IMR-90 (cell line): ENCODE results near the gene RNU2-63P. TPM values are rescaled to one million over a fixed set of nuclear protein-coding genes. Genes with fewer than 3 reads are reported as not detected.

Source experiments
- ATAC-seq: fragments of 200-7000 bp; cut with Tn5 transposase; 2 replicates; pipeline ENCODE4 v1.9.1; 2020; ENCODE audit warnings: low read depth, mild to moderate bottlenecking, moderate library complexity
- BruUV-seq: library from RNA; stranded (reverse); fragments of 400-500 nt; replicated peaks from 2 replicates; lab custom pipeline; 2021; lab: Mats Ljungman, UMichigan
- CTCF ChIA-PET: fragments of 300-600 bp; formaldehyde crosslinking; extraction: SDS; loops from one replicate; lab custom pipeline; 2021; ENCODE audit warnings: antibody characterized with exemption; lab: Yijun Ruan, JAX
- POLR2A ChIA-PET: fragments of 300-600 bp; sonication (Branson Sonifier 250); formaldehyde crosslinking; loops from one replicate; lab custom pipeline; 2022; ENCODE audit warnings: antibody characterized with exemption; ENCODE audit not compliant: unreplicated experiment; lab: Charles Lee
- DNase-seq: peaks from one replicate; pipeline ENCODE4 v3.0.0; 2013
- H2AFZ ChIP-seq: replicated peaks from 2 replicates; pipeline ENCODE3; 2013; ENCODE audit warnings: low read length, mild to moderate bottlenecking; ENCODE audit not compliant: poor library complexity
- H2AK5ac ChIP-seq: 2 replicates; pipeline ENCODE4 v1.6.1; 2013; ENCODE audit warnings: low read depth, low read length, inconsistent platforms
- H2AK9ac ChIP-seq: replicated peaks from 2 replicates; pipeline ENCODE3; 2013; ENCODE audit warnings: mild to moderate bottlenecking, low read depth, low read length, moderate library complexity; ENCODE audit not compliant: poor library complexity
- H2BK120ac ChIP-seq: 2 replicates; pipeline ENCODE4 v1.6.1; 2013; ENCODE audit warnings: low read depth, low read length, inconsistent platforms
- H2BK15ac ChIP-seq: 3 replicates; pipeline ENCODE4 v1.6.1; 2013; ENCODE audit warnings: low read depth, low read length, inconsistent platforms
- H2BK20ac ChIP-seq: 2 replicates; pipeline ENCODE4 v1.6.1; 2013; ENCODE audit warnings: low read depth, mild to moderate bottlenecking, inconsistent platforms, low read length, moderate library complexity
- H2BK5ac ChIP-seq: 2 replicates; pipeline ENCODE4 v1.6.1; 2013; ENCODE audit warnings: mild to moderate bottlenecking, low read depth, low read length, inconsistent platforms; ENCODE audit not compliant: poor library complexity, severe bottlenecking
- H3K14ac ChIP-seq: replicated peaks from 2 replicates; pipeline ENCODE4 v1.6.1; 2013; ENCODE audit warnings: low read depth, low read length, inconsistent platforms
- H3K18ac ChIP-seq: 2 replicates; pipeline ENCODE4 v1.6.1; 2013; ENCODE audit warnings: low read depth, low read length, control low read depth
- H3K23ac ChIP-seq: 2 replicates; pipeline ENCODE4 v1.6.1; 2013; ENCODE audit warnings: low read depth, low read length, inconsistent platforms
- H3K27ac ChIP-seq: 2 replicates; pipeline ENCODE4 v1.5.1; 2013; ENCODE audit warnings: mild to moderate bottlenecking, control low read depth, low read length; ENCODE audit not compliant: insufficient read depth
- H3K27me3 ChIP-seq: 2 replicates; pipeline ENCODE4 v1.6.1; 2013; ENCODE audit warnings: low read length; ENCODE audit not compliant: control insufficient read depth, insufficient read depth
- H3K36me3 ChIP-seq: 2 replicates; pipeline ENCODE4 v1.6.1; 2013; ENCODE audit warnings: low read length, mixed read lengths; ENCODE audit not compliant: control insufficient read depth, insufficient read depth
- H3K4ac ChIP-seq: 2 replicates; pipeline ENCODE4 v1.6.1; 2013; ENCODE audit warnings: low read depth, low read length, inconsistent platforms
- H3K4me1 ChIP-seq: 2 replicates; pipeline ENCODE4 v1.6.1; 2013; ENCODE audit warnings: low read length, mixed read lengths; ENCODE audit not compliant: control insufficient read depth, insufficient read depth
- H3K4me2 ChIP-seq: 2 replicates; pipeline ENCODE4 v1.6.1; 2013; ENCODE audit warnings: low read depth, mild to moderate bottlenecking, control low read depth, low read length, moderate library complexity
- H3K4me3 ChIP-seq: 2 replicates; pipeline ENCODE4 v1.5.1; 2013; ENCODE audit warnings: low read depth, mild to moderate bottlenecking, control low read depth, low read length, moderate library complexity; ENCODE audit not compliant: insufficient read depth
- H3K56ac ChIP-seq: 2 replicates; pipeline ENCODE4 v1.6.1; 2013; ENCODE audit warnings: low read length, inconsistent platforms; ENCODE audit not compliant: insufficient read depth; ENCODE audit errors: extremely low read depth
- H3K79me1 ChIP-seq, 2 experiments: 2 replicates each; pipeline ENCODE4 v1.6.1; 2013; ENCODE audit warnings: low read length in 2 of 2, inconsistent platforms in 1 of 2, low read depth in 1 of 2
- H3K9ac ChIP-seq: 2 replicates; pipeline ENCODE4 v1.6.1; 2013; ENCODE audit warnings: low read depth, low read length, control low read depth
- H3K9me1 ChIP-seq: 2 replicates; pipeline ENCODE4 v1.6.1; 2013; ENCODE audit warnings: low read length, inconsistent platforms; ENCODE audit not compliant: insufficient read depth
- H3K9me3 ChIP-seq: 2 replicates; pipeline ENCODE4 v1.6.1; 2013; ENCODE audit warnings: low read length; ENCODE audit not compliant: control insufficient read depth, insufficient read depth
- H4K20me1 ChIP-seq: 2 replicates; pipeline ENCODE4 v1.6.1; 2013; ENCODE audit warnings: low read length, inconsistent platforms; ENCODE audit not compliant: insufficient read depth
- H4K5ac ChIP-seq: 2 replicates; pipeline ENCODE4 v1.6.1; 2013; ENCODE audit warnings: mild to moderate bottlenecking, low read depth, low read length, control low read depth
- H4K8ac ChIP-seq, 2 experiments: 2 replicates each; pipeline ENCODE4 v1.6.1; 2013; ENCODE audit warnings: low read depth in 2 of 2, low read length in 2 of 2, control low read depth in 1 of 2, inconsistent platforms in 1 of 2
- H4K91ac ChIP-seq: 2 replicates; pipeline ENCODE4 v1.6.1; 2013; ENCODE audit warnings: low read depth, low read length, inconsistent platforms; ENCODE audit not compliant: insufficient read depth
- BHLHE40 ChIP-seq: fragments of 150-350 bp; IDR thresholded peaks from 2 replicates; pipeline ENCODE4 v1.6.1; 2016; ENCODE audit warnings: mild to moderate bottlenecking, low read depth, low read length
- MAZ ChIP-seq: IDR thresholded peaks from 2 replicates; pipeline ENCODE4 v1.6.1; 2012; ENCODE audit warnings: low read depth, mild to moderate bottlenecking, low read length, improper control_type of control experiment, moderate library complexity, borderline replicate concordance
- RFX5 ChIP-seq: IDR thresholded peaks from 2 replicates; pipeline ENCODE4 v1.8.0; 2012; ENCODE audit warnings: low read depth, mild to moderate bottlenecking, low read length, moderate library complexity
- SMC3 ChIP-seq: fragments of 150-350 bp; IDR thresholded peaks from 2 replicates; pipeline ENCODE4 v1.6.1; 2016; ENCODE audit warnings: low read depth, mild to moderate bottlenecking, antibody characterized with exemption, low read length, moderate library complexity
- WGBS, 2 experiments: methylation state at CpG; one replicate each; pipeline versions ENCODE4 v1.1.5 to v1.1.7; 2013; ENCODE audit warnings: missing lambda C conversion rate in 2 of 2; ENCODE audit not compliant: insufficient read length in 1 of 2; ENCODE audit errors: extremely low coverage in 2 of 2; 5-methylcytosine and 5-hydroxymethylcytosine counted together
- dilution Hi-C: fragments of 300-500 bp; cut with HindIII; formaldehyde crosslinking; loops from one replicate; pipeline ENCODE4 v1.14.3; 2018; ENCODE audit warnings: low sequenced_read_pairs; ENCODE audit not compliant: unreplicated experiment
- in situ Hi-C: fragments of 300-500 bp; cut with MboI; formaldehyde crosslinking; loops from 3 replicates; pipeline ENCODE4 v1.14.3; 2019; ENCODE audit warnings: low sequenced_read_pairs, inconsistent platforms, mixed read lengths
- intact Hi-C: fragments of 100-400 bp; cut with micrococcal nuclease; formaldehyde crosslinking; loops from 2 replicates; pipeline ENCODE4 v1.10.0; 2022
- polyA plus RNA-seq, 3 experiments: library from polyadenylated mRNA; depleted of rRNA; stranded (reverse); fragments of >200 nt; gene quantifications; 2 replicates each; pipeline ENCODE4 v1.2.3, GENCODE V29; 2012; ENCODE audit warnings: low replicate concordance in 1 of 3
- total RNA-seq: library from RNA; depleted of rRNA; stranded (reverse); fragments of >200 nt; gene quantifications from 2 replicates; pipeline ENCODE4 v1.2.3, GENCODE V29; 2012

RNU2-63P gene
- total and polyA plus RNA-seq, 2 of the 4 experiments (the other 2 are of a cell fraction) = under 0.01 TPM; not detected in 1

DNA sequence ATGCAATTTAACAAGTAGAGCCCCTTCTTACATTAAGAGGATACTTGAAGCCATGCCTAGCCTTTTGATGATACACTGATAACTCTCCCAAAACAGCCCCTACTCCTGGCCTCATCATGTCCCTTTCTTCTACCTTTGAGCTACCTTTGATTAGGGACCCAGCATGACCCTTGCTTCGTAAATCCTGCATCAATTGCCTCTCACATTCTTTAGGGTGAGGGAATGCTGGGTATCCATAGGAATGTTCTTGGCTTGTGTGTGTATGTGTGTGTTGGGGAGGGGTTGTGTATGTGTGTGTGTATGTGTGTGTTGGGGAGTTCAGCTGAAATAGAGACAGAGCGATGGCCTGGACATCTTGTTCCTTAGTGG lies 44.5 kb upstream of the RNU2-63P start:
- H2BK15ac ChIP-seq = no peak overlapping the region
- H2BK20ac ChIP-seq = no peak overlapping the region
- H3K27ac ChIP-seq = no peak overlapping the region
- ATAC-seq (no peak), DNase-seq (no peak)
- H2BK120ac ChIP-seq = no peak overlapping the region
- H3K9ac ChIP-seq = no peak overlapping the region
- dilution Hi-C loops (no loop called here), intact Hi-C loops (loop anchor here (1.0 to 5.0 kb wide), 3 partner anchors 49 to 126 kb away; no protein-coding TSS in a partner anchor), in situ Hi-C loops (loop anchor here (5.0 to 25.0 kb wide), 2 partner anchors 96 to 601 kb away; no protein-coding TSS in a partner anchor)
- no peaks in the 10 kb centered on the region for H4K20me1 ChIP-seq
- H2AFZ ChIP-seq = no peak overlapping the region
- WGBS, 2 experiments = no CpG with 5 or more reads among the region's 2 CpGs
- no peak overlapping the region for H2AK9ac ChIP-seq
- H3K4me1 ChIP-seq = peaks cover 3% of the 10 kb centered on the region
- H3K23ac ChIP-seq = no peak overlapping the region
- peaks cover 5% of the 10 kb centered on the region for H3K9me1 ChIP-seq
- H3K4me3 ChIP-seq = no peak overlapping the region
- H2BK5ac ChIP-seq = no peak overlapping the region
- no peak overlapping the region for H4K5ac ChIP-seq
- H3K9me3 ChIP-seq = no peaks in the 10 kb centered on the region
- no peak overlapping the region for H4K8ac ChIP-seq
- no TSS peak for BruUV-seq
- TF ChIP-seq SMC3 (no peak), RFX5 (no peak), MAZ (no peak), BHLHE40 (no peak)
- POLR2A ChIA-PET = no interaction called here
- no peak overlapping the region for H3K4me2 ChIP-seq
- H3K27me3 ChIP-seq = peaks cover 13% of the 10 kb centered on the region
- no peak overlapping the region for H4K91ac ChIP-seq
- H2AK5ac ChIP-seq = no peak overlapping the region
- CTCF ChIA-PET = interaction anchor here (0.7 to 2.1 kb wide), 9 partner anchors 9 to 130 kb away, joined by 3 to 38 read pairs (median 4); no protein-coding TSS in a partner anchor
- H3K79me1 ChIP-seq = peaks cover 0 to 6% of the 10 kb centered on the region in 2 experiments; a peak in 2 of 4 replicates
- no peaks in the 10 kb centered on the region for H3K36me3 ChIP-seq
- H3K18ac ChIP-seq = no peak overlapping the region
- H3K14ac ChIP-seq = no peak overlapping the region
- H3K4ac ChIP-seq = no peak overlapping the region
- H3K56ac ChIP-seq = no peak overlapping the region
